GM12878 (cell line): ENCODE data around the gene ZNF512. TPM values are rescaled to one million over a fixed set of nuclear protein-coding genes. Genes with fewer than 3 reads are reported as not detected.

Experiments used
- ATAC-seq: fragments of 200-7000 bp; cut with Tn5 transposase; 3 replicates; pipeline ENCODE4 v1.9.1; 2020; ENCODE audit warnings: mild to moderate bottlenecking, moderate library complexity
- BruUV-seq: library from RNA; stranded (reverse); fragments of 400-500 nt; replicated peaks from 2 replicates; lab custom pipeline; 2021; lab: Mats Ljungman, UMichigan
- CTCF ChIA-PET: fragments of 300-600 bp; sonication (Branson Sonifier 250); formaldehyde crosslinking; extraction: SDS; loops from one replicate; lab custom pipeline; 2021; ENCODE audit warnings: inconsistent platforms; lab: Yijun Ruan, JAX
- POLR2A ChIA-PET: fragments of 350-600 bp; formaldehyde crosslinking; extraction: SDS; loops from one replicate; lab custom pipeline; 2021; ENCODE audit warnings: inconsistent platforms; lab: Charles Lee
- RAD21 ChIA-PET: fragments of 300-600 bp; sonication (Branson Sonifier 250); formaldehyde crosslinking; loops from one replicate; lab custom pipeline; 2023; ENCODE audit warnings: antibody characterized with exemption; ENCODE audit not compliant: unreplicated experiment; lab: Charles Lee
- SMC1A ChIA-PET: fragments of 300-600 bp; sonication (Branson Sonifier 250); formaldehyde crosslinking; loops from one replicate; lab custom pipeline; 2023; ENCODE audit not compliant: unreplicated experiment, uncharacterized antibody; lab: Charles Lee
- DNase-seq: peaks from one replicate; pipeline ENCODE4 v3.0.0-alpha.2; 2011; ENCODE audit warnings: low read depth, low spot score
- FAIRE-seq: peaks from 3 replicates; lab custom pipeline; 2011; peaks lifted over from hg19 to GRCh38; lab: Jason Lieb, UNC
- H2AFZ ChIP-seq: 2 replicates; pipeline ENCODE4 v1.6.0; 2011; ENCODE audit warnings: low read depth, low read length, control low read depth; ENCODE audit not compliant: control insufficient read depth
- H3K27ac ChIP-seq: 2 replicates; pipeline ENCODE4 v1.5.1; 2011; ENCODE audit warnings: control low read depth; ENCODE audit not compliant: control insufficient read depth, insufficient read depth
- H3K27me3 ChIP-seq, 2 experiments: replicated peaks in 1 of 2; 2 replicates each; pipeline versions ENCODE4 v1.6.0 to v1.6.1; 2011; ENCODE audit warnings: low read length in 1 of 2; ENCODE audit not compliant: control insufficient read depth in 2 of 2, insufficient read depth in 2 of 2
- H3K36me3 ChIP-seq, 2 experiments: 2 replicates each; pipeline ENCODE4 v1.5.1; 2011; ENCODE audit warnings: low read length in 1 of 2; ENCODE audit not compliant: control insufficient read depth in 2 of 2, insufficient read depth in 2 of 2
- H3K4me1 ChIP-seq: 2 replicates; pipeline ENCODE4 v1.6.1; 2011; ENCODE audit warnings: mild to moderate bottlenecking, low read length, moderate library complexity, mixed read lengths; ENCODE audit not compliant: control insufficient read depth, insufficient read depth
- H3K4me2 ChIP-seq: 2 replicates; pipeline ENCODE4 v1.6.0; 2011; ENCODE audit warnings: control low read depth; ENCODE audit not compliant: control insufficient read depth, insufficient read depth
- H3K4me3 ChIP-seq: fragments of 200-600 bp; sonication (generic); 2 replicates; pipeline ENCODE4 v1.5.1; 2016
- H3K79me2 ChIP-seq: 2 replicates; pipeline ENCODE4 v1.6.0; 2011; ENCODE audit warnings: low read length; ENCODE audit not compliant: control insufficient read depth, insufficient read depth
- H3K9ac ChIP-seq: 2 replicates; pipeline ENCODE4 v1.8.0; 2011; ENCODE audit warnings: low read length, control low read depth, mixed read lengths; ENCODE audit not compliant: control insufficient read depth, insufficient read depth
- H3K9me3 ChIP-seq: replicated peaks from 3 replicates; pipeline ENCODE4 v1.5.1; 2011; ENCODE audit warnings: mild to moderate bottlenecking, low read length; ENCODE audit not compliant: control insufficient read depth, insufficient read depth
- H4K20me1 ChIP-seq: 2 replicates; pipeline ENCODE4 v1.6.0; 2011; ENCODE audit not compliant: control insufficient read depth, insufficient read depth
- EP300 ChIP-seq, 2 experiments: fragments of 150-350 bp in 1 of 2; IDR thresholded peaks; 2 replicates each; pipeline ENCODE4 v1.6.1; 2011 to 2012; ENCODE audit warnings: low read depth in 2 of 2, low read length in 2 of 2, borderline replicate concordance in 1 of 2, improper control_type of control experiment in 1 of 2, inconsistent platforms in 1 of 2; ENCODE audit not compliant: control insufficient read depth in 1 of 2
- IRF5 ChIP-seq: fragments of 450-650 bp; IDR thresholded peaks from 2 replicates; pipeline ENCODE4 v1.6.1; 2017; ENCODE audit warnings: borderline replicate concordance
- KLF5 ChIP-seq: fragments of 450-650 bp; IDR thresholded peaks from 2 replicates; pipeline ENCODE4 v1.6.1; 2014; ENCODE audit warnings: mild to moderate bottlenecking; ENCODE audit not compliant: partially characterized antibody
- MLLT1 ChIP-seq: fragments of 450-650 bp; IDR thresholded peaks from 2 replicates; pipeline ENCODE4 v1.6.1; 2016; ENCODE audit warnings: mild to moderate bottlenecking
- WGBS: methylation state at CpG from one replicate; pipeline ENCODE4 v1.1.6; 2016; ENCODE audit warnings: low lambda C conversion rate; ENCODE audit not compliant: insufficient replicate concordance, insufficient coverage; ENCODE audit errors: missing lambda C conversion rate; 5-methylcytosine and 5-hydroxymethylcytosine counted together
- in situ Hi-C: fragments of 300-500 bp; cut with MboI; formaldehyde crosslinking; loops from 9 replicates; pipeline ENCODE4 v1.14.3; 2018; ENCODE audit warnings: mixed read lengths
- intact Hi-C: fragments of 100-400 bp; cut with micrococcal nuclease; formaldehyde crosslinking; loops from one replicate; pipeline ENCODE4 v1.14.2; 2022; ENCODE audit not compliant: unreplicated experiment
- polyA plus RNA-seq, 11 experiments: library from polyadenylated mRNA; depleted of rRNA in 4 of 11; unstranded in 6 of 11; stranded (reverse) in 5 of 11; fragments of >200 nt; fragmentation: Nextera tagmentation in 4 of 11; fragmentation: Illumina TruSeq in 1 of 11; extraction: Ambion mirVana in 4 of 11; extraction: Trizol in 1 of 11; gene quantifications; 1 replicate in 1 of 11; 2 replicates in 10 of 11; pipeline versions ENCODE4 v1.2.1 to v1.2.3, GENCODE V29; 2011 to 2016; ENCODE audit warnings: inconsistent platforms in 2 of 11, missing spikeins in 2 of 11, low read depth in 1 of 11
- total RNA-seq, 4 experiments: library from RNA; depleted of rRNA in 3 of 4; stranded (reverse); fragments of >200 nt in 3 of 4; fragmentation: Illumina TruSeq in 1 of 4; extraction: Trizol in 1 of 4; gene quantifications; 2 replicates each; pipeline versions ENCODE4 v1.2.1 to v1.2.3, GENCODE V29; 2013 to 2021

Gene ZNF512
- total and polyA plus RNA-seq, 10 of the 15 experiments (the other 5 are each of a cell fraction or from before 2014, with no cell fraction given), result 14.1 to 61.9 (median 31.2) TPM

- H3K27me3 ChIP-seq, result no peaks in the 10 kb centered on the region
- H3K27ac ChIP-seq, result no peak overlapping the region
- H3K9ac ChIP-seq, result no peak overlapping the region
- TF ChIP-seq EP300 (IDR thresholded peaks at IDR 0.05; ENCODE audit: borderline replicate concordance in 1 of 2, control insufficient read depth in 1 of 2, low read depth in 2 of 2, low read length in 2 of 2), result no peak
- no peak for TF ChIP-seq IRF5
- TF ChIP-seq MLLT1, result no peak
- TF ChIP-seq KLF5, result no peak
- TF ChIP-seq, all 136 proteins: peak for 0
- ChIA-PET POLR2A (no interaction called here), CTCF (interaction anchor here (1.0 to 2.0 kb wide), 3 partner anchors 9 to 98 kb away, joined by 3 to 7 read pairs (median 4); no protein-coding TSS in a partner anchor), RAD21 (no interaction called here), SMC1A (interaction anchor here (0.9 to 1.7 kb wide), 4 partner anchors 12 to 213 kb away, joined by 3 to 9 read pairs (median 4); partner anchors contain the start of genes CCDC121 and GPN1)
- no peak for ATAC-seq
- BruUV-seq, result no TSS peak
- Histone ChIP-seq H3K9me3 (peaks cover 2% of the 10 kb centered on the region; the same call in 2 of the 3 replicates), H2AFZ (no peak overlapping the region), H3K4me3 (peak overlapping the region; percentile 98), H3K36me3 (no peaks in the 10 kb centered on the region), H4K20me1 (no peaks in the 10 kb centered on the region), H3K4me2 (peak overlapping the region; percentile 64), H3K4me1 (0 out of 2 replicates have a peak, but pooled peaks cover 3% of the 10 kb centered on the region), H3K79me2 (peaks cover 67% of the 10 kb centered on the region)
- in situ Hi-C loops (no loop called here), intact Hi-C loops (loop anchor here (5.0 to 10.0 kb wide), 2 partner anchors 43 to 180 kb away; partner anchors contain the start of genes CCDC121, GPN1 and PPM1G)
- FAIRE-seq, result no peak
- DNase-seq, result no peak
- WGBS, result 92% methylated on average over 3 of the region's 3 CpGs
These were observed 1.8 kb downstream of the ZNF512 start for GRCh38 chr2:27584597-27584996.
